OCI-LY7 (cell line): ENCODE results near the gene TLE3. TPM values are rescaled to one million over a fixed set of nuclear protein-coding genes. Genes with fewer than 3 reads are reported as not detected.
A peak's percentile ranks its signal among the peaks of the same experiment; 100 is the strongest.

Experiments used
- BruUV-seq: library from RNA; stranded (reverse); fragments of 400-500 nt; replicated peaks from 2 replicates; lab custom pipeline; 2021; lab: Mats Ljungman, UMichigan
- CTCF ChIA-PET: fragments of 300-600 bp; sonication (Branson Sonifier 250); formaldehyde crosslinking; loops from one replicate; lab custom pipeline; 2022; ENCODE audit warnings: antibody characterized with exemption; ENCODE audit not compliant: unreplicated experiment; lab: Charles Lee
- POLR2A ChIA-PET: fragments of 300-600 bp; sonication (Branson Sonifier 250); formaldehyde crosslinking; loops from one replicate; lab custom pipeline; 2022; ENCODE audit warnings: antibody characterized with exemption; lab: Charles Lee
- DNase-seq: peaks from one replicate; pipeline ENCODE4 v3.0.0-alpha.2; 2015; ENCODE audit warnings: low spot score
- H2AFZ ChIP-seq: fragments of 200-600 bp; sonication (generic), shearing (Covaris generic); 2 replicates; pipeline ENCODE4 v1.6.1; 2014; ENCODE audit warnings: mild to moderate bottlenecking, antibody characterized with exemption, low read length, moderate library complexity
- H3K27ac ChIP-seq: fragments of 200-600 bp; sonication (generic); 2 replicates; pipeline ENCODE4 v1.5.1; 2014; ENCODE audit warnings: mixed run types, low read depth, mild to moderate bottlenecking, moderate library complexity, low read length, inconsistent platforms; ENCODE audit not compliant: poor library complexity, severe bottlenecking
- H3K36me3 ChIP-seq: fragments of 200-600 bp; sonication (generic); 2 replicates; pipeline ENCODE4 v1.6.1; 2014; ENCODE audit warnings: mild to moderate bottlenecking, antibody characterized with exemption, low read length, moderate library complexity, mixed read lengths; ENCODE audit not compliant: insufficient read depth
- H3K4me1 ChIP-seq: fragments of 200-600 bp; sonication (generic); 2 replicates; pipeline ENCODE4 v1.5.1; 2014; ENCODE audit warnings: mild to moderate bottlenecking, low read length; ENCODE audit not compliant: insufficient read depth, poor library complexity, severe bottlenecking
- H3K4me2 ChIP-seq: fragments of 200-600 bp; sonication (generic); 2 replicates; pipeline ENCODE4 v1.6.1; 2014; ENCODE audit warnings: mild to moderate bottlenecking, low read length
- H3K4me3 ChIP-seq: fragments of 200-600 bp; sonication (generic); 2 replicates; pipeline ENCODE4 v1.5.1; 2014; ENCODE audit warnings: mild to moderate bottlenecking, low read depth, low read length; ENCODE audit not compliant: poor library complexity, severe bottlenecking
- H3K79me2 ChIP-seq: fragments of 200-600 bp; sonication (generic); 2 replicates; pipeline ENCODE4 v1.6.1; 2016; ENCODE audit warnings: low read depth, mild to moderate bottlenecking, low read length, moderate library complexity, mixed read lengths; ENCODE audit not compliant: insufficient read depth
- H3K9me2 ChIP-seq: fragments of 200-600 bp; sonication (generic); 2 replicates; pipeline ENCODE4 v1.6.1; 2016; ENCODE audit warnings: mild to moderate bottlenecking, low read length, mixed read lengths; ENCODE audit not compliant: insufficient read depth
- H3K9me3 ChIP-seq: fragments of 200-600 bp; sonication (generic); 2 replicates; pipeline ENCODE4 v1.6.1; 2014; ENCODE audit warnings: mild to moderate bottlenecking, mixed run types, low read length, mixed read lengths
- H4K20me1 ChIP-seq: fragments of 200-600 bp; sonication (generic); 2 replicates; pipeline ENCODE4 v1.6.1; 2014; ENCODE audit warnings: mild to moderate bottlenecking, antibody characterized with exemption, low read length, moderate library complexity, mixed read lengths; ENCODE audit not compliant: insufficient read depth
- EZH2phosphoT487 ChIP-seq: fragments of 200-600 bp; sonication (generic); IDR thresholded peaks from 2 replicates; pipeline ENCODE4 v1.6.1; 2018; ENCODE audit warnings: low read depth, borderline replicate concordance, mild to moderate bottlenecking, mixed run types, antibody characterized with exemption, low read length, moderate library complexity, mixed read lengths
- intact Hi-C: fragments of 100-400 bp; cut with micrococcal nuclease; formaldehyde crosslinking; loops from one replicate; pipeline ENCODE4 v1.10.0; 2022; ENCODE audit not compliant: unreplicated experiment
- total RNA-seq, 2 experiments: library from RNA; depleted of rRNA in 1 of 2; stranded (reverse); fragments of >200 nt in 1 of 2; shearing (Covaris generic) in 1 of 2; gene quantifications; 2 replicates each; pipeline ENCODE4 v1.2.3, GENCODE V29; 2014 to 2022
- TF ChIP-seq, protein P1 (sequence below): fragments of 200-600 bp; sonication (generic); conservative IDR thresholded peaks from 2 replicates; pipeline ENCODE4 v1.5.1; 2014; ENCODE audit warnings: mild to moderate bottlenecking, antibody characterized with exemption, low read length, moderate library complexity, mixed read lengths

TLE3 gene
- total RNA-seq, 2 experiments from 2014 or later: 31.9 to 37.9 TPM

DNA sequence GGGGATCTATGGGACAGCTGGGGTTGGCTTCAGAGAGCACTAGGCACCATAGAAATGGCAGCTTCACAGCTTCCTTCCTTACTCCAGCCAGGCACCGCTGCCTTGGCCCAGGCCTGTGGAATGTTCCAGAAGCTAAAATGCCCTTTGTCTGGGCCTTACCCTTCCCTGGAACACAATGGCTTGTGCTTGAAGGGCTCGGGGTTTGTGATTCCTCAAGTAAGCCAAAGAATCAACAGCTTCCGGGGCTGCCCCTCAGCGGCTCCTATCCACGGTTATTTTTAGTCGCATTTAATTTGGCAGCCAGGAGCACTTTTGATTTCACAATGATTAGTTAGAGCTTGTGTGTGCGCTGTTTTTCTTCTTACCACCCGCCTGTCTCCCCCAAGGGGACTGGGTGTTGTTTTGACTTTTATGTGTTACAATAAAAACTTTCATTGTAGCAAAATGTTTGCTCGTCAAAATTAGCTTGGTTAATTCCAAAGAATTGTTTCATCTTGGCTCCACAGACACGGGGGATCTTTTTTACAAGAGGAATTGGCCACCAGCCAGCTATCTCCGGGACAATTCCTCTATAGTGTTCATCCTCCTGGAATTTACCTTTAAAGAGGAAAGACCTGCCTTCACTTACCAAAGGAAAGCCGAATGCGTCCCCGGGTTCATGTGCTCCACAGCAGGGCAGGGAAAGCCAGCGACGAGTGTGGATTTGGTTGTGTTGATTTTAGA is 73.8 kb downstream of the TLE3 start:
- no peak overlapping the region; the same call in 1 of the 2 replicates for H2AFZ ChIP-seq
- H3K27ac ChIP-seq: no peak overlapping the region
- TF ChIP-seq, protein P1, sequence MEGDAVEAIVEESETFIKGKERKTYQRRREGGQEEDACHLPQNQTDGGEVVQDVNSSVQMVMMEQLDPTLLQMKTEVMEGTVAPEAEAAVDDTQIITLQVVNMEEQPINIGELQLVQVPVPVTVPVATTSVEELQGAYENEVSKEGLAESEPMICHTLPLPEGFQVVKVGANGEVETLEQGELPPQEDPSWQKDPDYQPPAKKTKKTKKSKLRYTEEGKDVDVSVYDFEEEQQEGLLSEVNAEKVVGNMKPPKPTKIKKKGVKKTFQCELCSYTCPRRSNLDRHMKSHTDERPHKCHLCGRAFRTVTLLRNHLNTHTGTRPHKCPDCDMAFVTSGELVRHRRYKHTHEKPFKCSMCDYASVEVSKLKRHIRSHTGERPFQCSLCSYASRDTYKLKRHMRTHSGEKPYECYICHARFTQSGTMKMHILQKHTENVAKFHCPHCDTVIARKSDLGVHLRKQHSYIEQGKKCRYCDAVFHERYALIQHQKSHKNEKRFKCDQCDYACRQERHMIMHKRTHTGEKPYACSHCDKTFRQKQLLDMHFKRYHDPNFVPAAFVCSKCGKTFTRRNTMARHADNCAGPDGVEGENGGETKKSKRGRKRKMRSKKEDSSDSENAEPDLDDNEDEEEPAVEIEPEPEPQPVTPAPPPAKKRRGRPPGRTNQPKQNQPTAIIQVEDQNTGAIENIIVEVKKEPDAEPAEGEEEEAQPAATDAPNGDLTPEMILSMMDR: no peak
- no peak for TF ChIP-seq EZH2phosphoT487
- H3K36me3 ChIP-seq: no peaks in the 10 kb centered on the region; the same call in 1 of the 2 replicates
- peaks cover 29% of the 10 kb centered on the region for H3K4me1 ChIP-seq
- no peak overlapping the region; the same call in 1 of the 2 replicates for H3K4me2 ChIP-seq
- no peak for DNase-seq
- H3K9me3 ChIP-seq: peaks cover 3% of the 10 kb centered on the region; the same call in 1 of the 2 replicates
- ChIA-PET CTCF (no interaction called here), POLR2A (interaction anchor here (0.7 to 1.2 kb wide), 2 partner anchors 9 to 74 kb away, joined by 3 to 5 read pairs; partner anchors contain the start of gene TLE3)
- no peaks in the 10 kb centered on the region for H3K9me2 ChIP-seq
- H3K79me2 ChIP-seq: no peaks in the 10 kb centered on the region
- intact Hi-C loops: no loop called here
- H3K4me3 ChIP-seq: no peak overlapping the region
- no TSS peak for BruUV-seq
- no peaks in the 10 kb centered on the region for H4K20me1 ChIP-seq

- no peak overlapping the region for H3K27ac ChIP-seq
- intact Hi-C loops: no loop called here
Observed at GRCh38 chr15:70023064-70023768, 74.5 kb downstream of the TLE3 start.

More at GRCh38 chr15:70023064-70023768, 74.5 kb downstream of the TLE3 start:
- no peaks in the 10 kb centered on the region for H3K79me2 ChIP-seq
- no peak overlapping the region for H3K4me3 ChIP-seq
- TF ChIP-seq, protein P1: no peak
- TF ChIP-seq EZH2phosphoT487: no peak
- H3K36me3 ChIP-seq: no peaks in the 10 kb centered on the region; the same call in 1 of the 2 replicates
- peak; percentile 53 for DNase-seq
- peaks cover 3% of the 10 kb centered on the region; the same call in 1 of the 2 replicates for H3K9me3 ChIP-seq
- CTCF ChIA-PET: no interaction called here
- peaks cover 36% of the 10 kb centered on the region for H3K4me1 ChIP-seq
- no peaks in the 10 kb centered on the region for H3K9me2 ChIP-seq
- H2AFZ ChIP-seq: no peak overlapping the region; the same call in 1 of the 2 replicates
- H3K4me2 ChIP-seq: peak overlapping the region; percentile 25; the same call in 1 of the 2 replicates
- POLR2A ChIA-PET: interaction anchor here (1.0 to 1.2 kb wide), 2 partner anchors 12 to 75 kb away, joined by 3 read pairs; partner anchors contain the start of gene TLE3
- no peaks in the 10 kb centered on the region for H4K20me1 ChIP-seq
- no TSS peak for BruUV-seq
